Endothelial cell of umbilical vein (primary cell): ENCODE measurements around the gene ANKRD31. TPM values are rescaled to one million over a fixed set of nuclear protein-coding genes. Genes with fewer than 3 reads are reported as not detected.

Experiments used
- BruUV-seq: library from RNA; stranded (reverse); fragments of 400-500 nt; replicated peaks from 2 replicates; lab custom pipeline; 2021; lab: Mats Ljungman, UMichigan
- CTCF ChIA-PET: fragments of 300-600, 350-600 bp; sonication (Branson Sonifier 250); formaldehyde crosslinking; loops from one replicate; lab custom pipeline; 2021; ENCODE audit warnings: antibody characterized with exemption, inconsistent platforms; lab: Charles Lee
- POLR2A ChIA-PET: fragments of 300-600, 350-600 bp; sonication (Branson Sonifier 250); formaldehyde crosslinking; loops from one replicate; lab custom pipeline; 2021; ENCODE audit warnings: antibody characterized with exemption, inconsistent platforms; lab: Charles Lee
- DNase-seq: peaks from one replicate; pipeline ENCODE4 v3.0.0-alpha.2; 2011; ENCODE audit warnings: low read depth, low spot score
- FAIRE-seq: peaks from 2 replicates; lab custom pipeline; 2011; peaks lifted over from hg19 to GRCh38; lab: Jason Lieb, UNC
- H2AFZ ChIP-seq: 2 replicates; pipeline ENCODE4 v1.6.0; 2012; ENCODE audit warnings: low read depth, low read length, control low read depth, inconsistent platforms
- H3K27ac ChIP-seq: 2 replicates; pipeline ENCODE4 v1.5.1; 2011; ENCODE audit warnings: low read depth, mild to moderate bottlenecking, control low read depth, low read length, moderate library complexity; ENCODE audit not compliant: insufficient read depth
- H3K27me3 ChIP-seq, 2 experiments: 2 replicates each; pipeline versions ENCODE4 v1.6.0 to v1.6.1; 2011; ENCODE audit warnings: low read length in 2 of 2, mixed read lengths in 1 of 2; ENCODE audit not compliant: control insufficient read depth in 2 of 2, insufficient read depth in 2 of 2
- H3K36me3 ChIP-seq, 2 experiments: 2 replicates in 1 of 2; 3 replicates in 1 of 2; pipeline ENCODE4 v1.5.1; 2011; ENCODE audit warnings: low read length in 2 of 2, mild to moderate bottlenecking in 1 of 2, moderate library complexity in 1 of 2; ENCODE audit not compliant: control insufficient read depth in 2 of 2, insufficient read depth in 2 of 2; ENCODE audit errors: extremely low read depth in 1 of 2
- H3K4me1 ChIP-seq: 3 replicates; pipeline ENCODE4 v1.5.1; 2011; ENCODE audit warnings: mild to moderate bottlenecking, low read length; ENCODE audit not compliant: control insufficient read depth, insufficient read depth; ENCODE audit errors: extremely low read depth
- H3K4me2 ChIP-seq: 2 replicates; pipeline ENCODE4 v1.6.1; 2011; ENCODE audit warnings: low read length, control low read depth, mixed read lengths; ENCODE audit not compliant: insufficient read depth
- H3K4me3 ChIP-seq, 3 experiments: fragments of 200-600 bp in 1 of 3; sonication (generic), shearing (Covaris generic) in 1 of 3; replicated peaks in 1 of 3; 2 replicates each; pipeline ENCODE4 v1.5.1; 2011 to 2016; ENCODE audit warnings: control low read depth in 3 of 3, low read length in 3 of 3, mild to moderate bottlenecking in 2 of 3, inconsistent platforms in 1 of 3, low read depth in 1 of 3, moderate library complexity in 1 of 3; ENCODE audit not compliant: insufficient read depth in 1 of 3
- H3K79me2 ChIP-seq: 2 replicates; pipeline ENCODE4 v1.6.0; 2012; ENCODE audit warnings: low read length, inconsistent platforms; ENCODE audit not compliant: control insufficient read depth, insufficient read depth
- H3K9ac ChIP-seq: replicated peaks from 2 replicates; pipeline ENCODE3; 2011; ENCODE audit warnings: low read length, control low read depth; ENCODE audit not compliant: insufficient read depth; ENCODE audit errors: extremely low read depth
- H3K9me1 ChIP-seq: replicated peaks from 3 replicates; pipeline ENCODE4 v1.6.0; 2011; ENCODE audit warnings: mild to moderate bottlenecking, low read length; ENCODE audit not compliant: control insufficient read depth, insufficient read depth; ENCODE audit errors: extremely low read depth
- H3K9me3 ChIP-seq: replicated peaks from 2 replicates; pipeline ENCODE4 v1.5.1; 2012; ENCODE audit warnings: low read length, inconsistent platforms; ENCODE audit not compliant: control insufficient read depth, insufficient read depth
- H4K20me1 ChIP-seq: replicated peaks from 2 replicates; pipeline ENCODE3; 2011; ENCODE audit warnings: mild to moderate bottlenecking, low read length; ENCODE audit not compliant: control insufficient read depth, insufficient read depth; ENCODE audit errors: extremely low read depth
- CTCF ChIP-seq, 2 donors: IDR thresholded peaks; 1 replicate in 1 of 2; 2 replicates in 1 of 2; pipeline ENCODE4 v1.5.1; 2011; ENCODE audit warnings: low read length in 2 of 2, mild to moderate bottlenecking in 2 of 2, moderate library complexity in 2 of 2, control low read depth in 1 of 2, inconsistent platforms in 1 of 2, low read depth in 1 of 2; ENCODE audit not compliant: insufficient read depth in 1 of 2; ENCODE audit errors: extremely low read depth in 1 of 2
- EZH2 ChIP-seq: IDR thresholded peaks from 2 replicates; pipeline ENCODE4 v1.6.1; 2012; ENCODE audit warnings: borderline replicate concordance, low read depth, mild to moderate bottlenecking, moderate library complexity, low read length, inconsistent platforms; ENCODE audit not compliant: severe bottlenecking
- FOS ChIP-seq: IDR thresholded peaks from 2 replicates; pipeline ENCODE4 v1.6.1; 2011; ENCODE audit warnings: mild to moderate bottlenecking, low read length, moderate library complexity, borderline replicate concordance; ENCODE audit not compliant: insufficient read depth
- GATA2 ChIP-seq: IDR thresholded peaks from 2 replicates; pipeline ENCODE4 v1.7.0; 2011; ENCODE audit warnings: low read depth, mild to moderate bottlenecking, moderate library complexity, mixed read lengths, low read length; ENCODE audit not compliant: insufficient read length, insufficient read depth
- JUN ChIP-seq: IDR thresholded peaks from 2 replicates; pipeline ENCODE4 v1.6.1; 2011; ENCODE audit warnings: borderline replicate concordance, low read depth; ENCODE audit not compliant: insufficient read length, insufficient read depth
- MAX ChIP-seq: IDR thresholded peaks from 2 replicates; pipeline ENCODE4 v1.6.1; 2011; ENCODE audit not compliant: insufficient read depth, insufficient read length
- MYC ChIP-seq: IDR thresholded peaks from one replicate; pipeline ENCODE4 v1.6.1; 2011; ENCODE audit warnings: mild to moderate bottlenecking, low read depth, low read length
- POLR2A ChIP-seq: IDR thresholded peaks from 2 replicates; pipeline ENCODE4 v1.6.1; 2012; ENCODE audit warnings: low read depth, mild to moderate bottlenecking, control low read depth, low read length
- POLR2AphosphoS5 ChIP-seq: IDR thresholded peaks from 2 replicates; pipeline ENCODE4 v1.6.1; 2012; ENCODE audit warnings: low read depth, mild to moderate bottlenecking, control low read depth, low read length, moderate library complexity; ENCODE audit not compliant: insufficient read depth
- dilution Hi-C: fragments of 300-500 bp; cut with MboI; formaldehyde crosslinking; loops from one replicate; pipeline ENCODE4 v1.15.0; 2019; ENCODE audit warnings: low sequenced_read_pairs; ENCODE audit not compliant: extremely low pct_ligation_motif_present
- intact Hi-C: fragments of 100-400 bp; cut with micrococcal nuclease; formaldehyde crosslinking; loops from one replicate; pipeline ENCODE4 v1.10.0; 2022
- polyA plus RNA-seq, 4 experiments: library from polyadenylated mRNA; depleted of rRNA in 3 of 4; stranded (reverse) in 3 of 4; unstranded in 1 of 4; fragments of >200 nt; gene quantifications; 2 replicates each; pipeline versions ENCODE4 v1.2.1 to v1.2.3, GENCODE V29; 2011 to 2012; ENCODE audit warnings: missing spikeins in 1 of 4
- total RNA-seq: library from RNA; stranded (reverse); gene quantifications from 2 replicates; pipeline ENCODE4 v1.2.3, GENCODE V29; 2021

Gene ANKRD31
- total and polyA plus RNA-seq, 2 donors (not counting 3 experiments of a cell fraction or from before 2014, with no cell fraction given): not detected

DNA sequence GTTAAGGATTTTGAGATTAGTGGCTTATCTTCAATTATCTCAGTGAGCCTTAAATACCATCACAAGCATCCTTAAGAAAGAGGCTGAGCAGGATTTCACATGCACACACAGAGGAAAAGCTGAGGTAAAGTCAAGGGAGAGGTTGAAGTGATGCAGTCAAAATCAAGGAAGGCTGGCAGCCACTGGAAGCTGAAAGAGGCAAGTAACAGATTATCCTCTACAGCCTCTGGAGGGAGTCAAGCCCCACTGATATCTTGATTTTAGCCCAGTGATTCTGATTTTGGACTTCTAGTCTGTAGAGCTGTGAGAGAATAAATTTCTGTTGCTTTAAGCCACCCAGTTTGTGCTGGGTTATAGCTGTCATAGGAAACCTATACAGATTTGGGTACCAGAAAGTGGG lies 80.1 kb downstream of the ANKRD31 start:
- POLR2A ChIA-PET: no interaction called here
- no peaks in the 10 kb centered on the region for H3K9me1 ChIP-seq
- no peak overlapping the region for H3K27ac ChIP-seq
- no peaks in the 10 kb centered on the region for H4K20me1 ChIP-seq
- no peaks in the 10 kb centered on the region for H3K36me3 ChIP-seq
- no peak overlapping the region for H2AFZ ChIP-seq
- H3K9ac ChIP-seq: no peak overlapping the region
- CTCF ChIA-PET: interaction anchor here (0.8 kb wide), 1 partner anchor 1019 kb away, joined by 3 read pairs; no protein-coding TSS in a partner anchor
- TF ChIP-seq POLR2A (no peak), CTCF (IDR thresholded peaks at IDR 0.05; ENCODE audit: extremely low read depth in 1 of 2, insufficient read depth in 1 of 2, low read depth in 1 of 2, low read length in 2 of 2) (no peak), FOS (no peak), JUN (no peak), EZH2 (no peak), MYC (no peak), POLR2AphosphoS5 (no peak), MAX (no peak), GATA2 (no peak)
- intact Hi-C loops: no loop called here
- no peaks in the 10 kb centered on the region for H3K27me3 ChIP-seq
- H3K79me2 ChIP-seq: no peaks in the 10 kb centered on the region
- DNase-seq (no peak), FAIRE-seq (no peak)
- no peaks in the 10 kb centered on the region for H3K4me1 ChIP-seq
- H3K9me3 ChIP-seq: no peaks in the 10 kb centered on the region
- H3K4me2 ChIP-seq: no peak overlapping the region
- no peak overlapping the region for H3K4me3 ChIP-seq
- BruUV-seq: no TSS peak
- dilution Hi-C loops: no loop called here
